GM19455 (cell line): Measurements from ENCODE around the gene MRPL55.

Experiments
- ATAC-seq: cut with Tn5 transposase; IDR thresholded peaks from one replicate; pipeline ENCODE4 v1.9.1; 2021; ENCODE audit not compliant: unreplicated experiment

MRPL55 gene

GRCh38 chr1:228087771-228088251 lies 21.3 kb downstream of the MRPL55 start:
- ATAC-seq = no peak

- no peak for ATAC-seq
These were observed 23.7 kb downstream of the MRPL55 start for GRCh38 chr1:228085287-228085951.

- ATAC-seq = no peak
These were observed 24.3 kb downstream of the MRPL55 start for GRCh38 chr1:228084797-228085196.

- no peak for ATAC-seq
These were observed 24.8 kb downstream of the MRPL55 start for GRCh38 chr1:228084325-228084724.

- no peak for ATAC-seq
These were observed 25.2 kb downstream of the MRPL55 start for GRCh38 chr1:228083871-228084278.

- peak; percentile 28 for ATAC-seq
These were observed 25.9 kb downstream of the MRPL55 start for GRCh38 chr1:228082918-228083870.

GRCh38 chr1:228082214-228082917 lies 26.7 kb downstream of the MRPL55 start, which contains the start of gene ARF1:
Gene ARF1, plus strand, starts transcription at chr1:228082708. Its CDS starts 14,407 bp downstream, at chr1:228097115.
- ATAC-seq = peak; percentile 65

GRCh38 chr1:228081578-228082213 lies 27.4 kb downstream of the MRPL55 start:
- peak; percentile 30 for ATAC-seq

GRCh38 chr1:228081144-228081543 lies 28.0 kb downstream of the MRPL55 start:
- ATAC-seq = no peak

GRCh38 chr1:228079601-228080263 lies 29.4 kb downstream of the MRPL55 start:
- ATAC-seq = no peak

GRCh38 chr1:228079013-228079412 lies 30.1 kb downstream of the MRPL55 start:
- no peak for ATAC-seq

- no peak for ATAC-seq
These were observed 31.4 kb downstream of the MRPL55 start for GRCh38 chr1:228077565-228078330.

GRCh38 chr1:228076796-228077430 lies 32.2 kb downstream of the MRPL55 start:
- no peak for ATAC-seq

- ATAC-seq = no peak
These were observed 33.3 kb downstream of the MRPL55 start for GRCh38 chr1:228075801-228076271.

GRCh38 chr1:228074954-228075730 lies 34.0 kb downstream of the MRPL55 start:
- ATAC-seq = no peak

GRCh38 chr1:228073857-228074545 lies 35.1 kb downstream of the MRPL55 start:
- no peak for ATAC-seq

- ATAC-seq = no peak
These were observed 35.8 kb downstream of the MRPL55 start for GRCh38 chr1:228073061-228073856.
